AG09319 (cell line): ENCODE data around the gene PKDCC.

Source experiments
- DNase-seq: peaks from one replicate; pipeline ENCODE4 v3.0.0-alpha.2; 2010; ENCODE audit warnings: low read depth; ENCODE audit errors: extremely low read depth
- TF ChIP-seq, protein P1 (sequence below): IDR thresholded peaks from 2 replicates; pipeline ENCODE4 v1.5.1; 2011; ENCODE audit warnings: low read depth, mild to moderate bottlenecking, inconsistent platforms, low read length, moderate library complexity

The PKDCC gene

GRCh38 chr2:42025151-42025582 lies 22.7 kb upstream of the PKDCC start:
- TF ChIP-seq, protein P1, sequence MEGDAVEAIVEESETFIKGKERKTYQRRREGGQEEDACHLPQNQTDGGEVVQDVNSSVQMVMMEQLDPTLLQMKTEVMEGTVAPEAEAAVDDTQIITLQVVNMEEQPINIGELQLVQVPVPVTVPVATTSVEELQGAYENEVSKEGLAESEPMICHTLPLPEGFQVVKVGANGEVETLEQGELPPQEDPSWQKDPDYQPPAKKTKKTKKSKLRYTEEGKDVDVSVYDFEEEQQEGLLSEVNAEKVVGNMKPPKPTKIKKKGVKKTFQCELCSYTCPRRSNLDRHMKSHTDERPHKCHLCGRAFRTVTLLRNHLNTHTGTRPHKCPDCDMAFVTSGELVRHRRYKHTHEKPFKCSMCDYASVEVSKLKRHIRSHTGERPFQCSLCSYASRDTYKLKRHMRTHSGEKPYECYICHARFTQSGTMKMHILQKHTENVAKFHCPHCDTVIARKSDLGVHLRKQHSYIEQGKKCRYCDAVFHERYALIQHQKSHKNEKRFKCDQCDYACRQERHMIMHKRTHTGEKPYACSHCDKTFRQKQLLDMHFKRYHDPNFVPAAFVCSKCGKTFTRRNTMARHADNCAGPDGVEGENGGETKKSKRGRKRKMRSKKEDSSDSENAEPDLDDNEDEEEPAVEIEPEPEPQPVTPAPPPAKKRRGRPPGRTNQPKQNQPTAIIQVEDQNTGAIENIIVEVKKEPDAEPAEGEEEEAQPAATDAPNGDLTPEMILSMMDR: no peak
- no peak for DNase-seq

DNA sequence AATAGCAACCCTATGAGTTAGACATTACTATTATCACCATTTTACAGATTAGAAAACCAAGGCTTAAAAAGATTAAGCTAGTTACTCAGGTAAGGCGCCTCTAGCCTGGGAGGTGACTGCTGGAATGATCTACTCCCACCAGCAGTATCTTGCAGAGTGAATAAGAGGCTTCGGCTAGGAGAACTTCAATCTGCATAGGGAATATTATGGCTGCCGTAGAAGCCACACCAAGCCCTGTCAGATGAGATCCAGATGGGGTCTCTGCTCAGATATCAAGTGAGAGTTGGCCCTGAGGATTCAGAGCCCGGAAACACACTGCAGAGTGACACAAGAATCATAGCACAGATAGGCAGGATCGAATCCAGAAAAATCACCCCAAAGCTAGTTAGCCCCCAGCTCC lies 21.5 kb upstream of the PKDCC start:
- DNase-seq: no peak
- TF ChIP-seq, protein P1: no peak

- TF ChIP-seq, protein P1: no peak
- DNase-seq: no peak
Observed at GRCh38 chr2:42028571-42029148, 19.2 kb upstream of the PKDCC start.

GRCh38 chr2:42029171-42029570 lies 18.6 kb upstream of the PKDCC start:
- DNase-seq: no peak
- TF ChIP-seq, protein P1: no peak

DNA sequence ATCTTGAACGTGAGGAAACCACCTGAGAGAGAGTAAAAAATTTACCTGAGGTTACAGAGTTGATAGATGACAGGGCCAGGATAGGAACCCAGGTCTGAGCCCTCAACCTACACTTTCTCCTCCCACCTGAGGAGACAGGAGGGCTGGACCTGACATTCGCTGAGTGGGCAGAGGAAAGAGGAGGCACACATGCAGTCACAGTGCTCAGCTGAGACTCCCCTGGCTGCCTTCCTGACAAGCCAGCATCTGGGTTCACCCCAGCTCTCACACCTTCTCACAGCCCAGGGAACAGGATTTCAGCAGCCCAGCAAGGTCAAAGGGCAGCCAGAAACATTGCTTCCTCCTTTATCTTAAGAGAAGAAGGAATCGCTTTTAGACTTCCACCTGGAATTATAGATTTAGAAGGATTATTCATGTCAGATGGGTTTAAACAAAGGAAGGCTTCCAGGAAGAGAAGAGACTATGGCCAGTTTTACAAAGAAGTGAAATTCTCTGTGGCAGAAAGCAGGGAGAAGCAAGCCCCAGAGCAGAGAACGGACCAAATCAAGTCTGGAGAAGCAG lies 18.1 kb upstream of the PKDCC start:
- DNase-seq: no peak
- TF ChIP-seq, protein P1: no peak

DNA sequence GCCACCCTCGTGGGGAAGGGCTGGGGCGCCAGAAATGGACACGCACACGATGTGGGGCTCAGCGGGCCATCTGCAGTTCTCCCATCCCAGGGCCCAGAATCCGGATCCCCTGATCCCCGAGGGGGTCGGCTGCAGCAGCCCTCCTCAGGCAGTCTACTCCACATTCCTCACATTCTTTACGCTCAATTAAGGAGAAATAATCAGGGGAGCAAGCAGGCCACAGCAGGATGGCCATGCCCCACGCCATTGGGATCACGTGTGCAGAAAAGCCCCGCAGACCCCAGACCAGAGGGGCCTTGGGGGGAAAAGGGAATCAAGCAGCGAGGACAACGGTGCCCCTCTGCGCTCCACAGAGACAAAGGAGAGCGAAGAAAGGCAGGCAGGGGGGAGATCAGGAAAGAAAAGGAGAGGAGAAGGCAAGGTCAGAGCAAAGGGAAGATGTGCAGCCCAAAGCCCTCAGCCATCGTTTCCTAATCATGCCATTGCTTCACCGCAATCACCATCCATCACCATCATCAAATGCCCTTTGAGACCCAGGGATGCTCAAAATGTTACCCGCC lies 17.5 kb upstream of the PKDCC start:
- DNase-seq: no peak
- TF ChIP-seq, protein P1: no peak

DNA sequence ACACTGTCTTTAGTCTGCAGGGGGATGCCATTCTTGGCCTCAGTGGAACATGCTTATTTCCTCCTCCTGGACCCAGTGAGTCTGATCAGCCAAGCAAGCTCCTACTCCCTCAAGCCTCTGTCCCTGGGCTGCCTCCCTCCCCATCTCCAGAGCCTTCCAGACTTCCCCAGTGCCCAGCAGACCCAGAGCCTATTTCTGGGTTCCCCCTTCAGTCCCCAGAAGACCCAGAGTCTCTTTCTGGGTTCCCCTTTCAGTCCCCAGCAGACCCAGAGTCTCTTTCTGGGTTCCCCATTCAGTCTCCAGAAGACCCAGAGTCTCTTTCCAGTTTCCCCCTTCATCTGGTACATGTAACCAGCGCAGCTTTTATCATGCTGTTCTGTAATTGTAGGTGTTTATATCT lies 17.0 kb upstream of the PKDCC start:
- TF ChIP-seq, protein P1: no peak

More for the DNA sequence above, 17.0 kb upstream of the PKDCC start:
- DNase-seq: no peak
